Upper lobe of left lung (tissue), 6 donors: ENCODE measurements around the gene MGAT4B. TPM values are rescaled to one million over a fixed set of nuclear protein-coding genes. Genes with fewer than 3 reads are reported as not detected.

Source experiments
- ATAC-seq, 2 donors: fragments of 200-7000 bp; cut with Tn5 transposase; one replicate each; pipeline ENCODE4 v1.9.1; 2022; ENCODE audit warnings: mild to moderate bottlenecking in 2 of 2, moderate library complexity in 2 of 2; ENCODE audit not compliant: low FRiP score in 2 of 2
- DNase-seq, 2 donors: peaks; one replicate each; pipeline ENCODE4 v3.0.0-alpha.2; 2019 to 2020
- H3K27ac ChIP-seq, 4 donors: fragments of 200-600 bp; sonication (generic); one replicate each; pipeline ENCODE4 v1.5.1; 2016 to 2019
- H3K27me3 ChIP-seq, 4 donors: fragments of 200-600 bp; sonication (generic); one replicate each; pipeline ENCODE4 v1.5.1; 2017 to 2019
- H3K36me3 ChIP-seq, 4 donors: fragments of 200-600 bp; sonication (generic); one replicate each; pipeline ENCODE4 v1.5.1; 2016 to 2019
- H3K4me1 ChIP-seq, 4 donors: fragments of 200-600 bp; sonication (generic); one replicate each; pipeline ENCODE4 v1.5.1; 2018 to 2019
- H3K4me3 ChIP-seq, 4 donors: fragments of 200-600 bp; sonication (generic); one replicate each; pipeline ENCODE4 v1.5.1; 2017 to 2019; ENCODE audit warnings: mild to moderate bottlenecking in 2 of 4, moderate library complexity in 1 of 4
- H3K9me3 ChIP-seq, 4 donors: fragments of 200-600 bp; sonication (generic); one replicate each; pipeline ENCODE4 v1.5.1; 2018 to 2019
- EP300 ChIP-seq, 4 donors: sonication (generic); formaldehyde crosslinking; IDR thresholded peaks; one replicate each; pipeline ENCODE4 v1.5.1; 2017; ENCODE audit warnings: antibody characterized with exemption in 4 of 4, control low read depth in 2 of 4
- POLR2A ChIP-seq, 4 donors: fragments of 450-650 bp; IDR thresholded peaks; one replicate each; pipeline ENCODE4 v1.5.1; 2016 to 2017; ENCODE audit warnings: antibody characterized with exemption in 4 of 4, mild to moderate bottlenecking in 2 of 4
- POLR2AphosphoS5 ChIP-seq, 2 donors: sonication (generic); formaldehyde crosslinking; IDR thresholded peaks; one replicate each; pipeline ENCODE4 v1.5.1; 2017; ENCODE audit warnings: antibody characterized with exemption in 2 of 2
- WGBS, 2 donors: methylation state at CpG; one replicate each; pipeline ENCODE4 v1.1.5; 2017 to 2018; 5-methylcytosine and 5-hydroxymethylcytosine counted together
- total RNA-seq, 6 donors: library from RNA; depleted of rRNA in 4 of 6; stranded (reverse); fragments of >200 nt in 4 of 6; gene quantifications; one replicate each; pipeline versions ENCODE4 v1.1.0 to v1.2.1, GENCODE V29; 2016 to 2021
- TF ChIP-seq, protein P1 (sequence below), 6 experiments: fragments of 450-650 bp in 4 of 6; fragments of 200-600 bp in 2 of 6; sonication (generic) in 2 of 6; IDR thresholded peaks; one replicate each; pipeline ENCODE4 v1.5.1; 2016 to 2019; ENCODE audit warnings: antibody characterized with exemption in 6 of 6
- donor health status: DM: no; HTN: no; CAD: no; lungs with moderate emphysema.
- donor health status: DM: no; HTN: yes; CAD: no; lungs with severe emphysema.

The MGAT4B gene
- total RNA-seq, 6 donors from 2014 or later, result 107 to 266 (median 158) TPM

DNA sequence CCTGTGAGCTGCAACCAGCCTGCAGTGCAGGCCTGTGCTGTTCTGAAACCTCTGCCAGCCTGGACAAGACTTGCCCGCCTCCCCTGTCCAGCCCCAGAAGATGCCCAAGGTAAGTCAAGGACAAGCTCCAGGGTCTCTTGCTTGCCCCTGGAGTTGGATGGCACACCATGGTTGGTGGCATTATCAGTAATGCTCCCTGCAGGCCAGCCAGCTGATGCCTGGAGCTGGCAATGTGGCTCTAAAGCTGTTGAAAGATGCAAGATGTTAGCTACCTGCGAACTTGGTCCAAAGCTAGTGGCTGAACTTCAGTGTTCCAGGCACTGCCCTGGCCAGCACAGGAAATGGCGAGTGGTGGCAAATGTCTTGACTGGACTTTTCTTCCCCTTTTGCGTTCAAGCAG, 26.8 kb downstream of the MGAT4B start:
- peaks cover 0 to 60% (median 16%) of the 10 kb centered on the region in 4 donors for H3K36me3 ChIP-seq

DNA sequence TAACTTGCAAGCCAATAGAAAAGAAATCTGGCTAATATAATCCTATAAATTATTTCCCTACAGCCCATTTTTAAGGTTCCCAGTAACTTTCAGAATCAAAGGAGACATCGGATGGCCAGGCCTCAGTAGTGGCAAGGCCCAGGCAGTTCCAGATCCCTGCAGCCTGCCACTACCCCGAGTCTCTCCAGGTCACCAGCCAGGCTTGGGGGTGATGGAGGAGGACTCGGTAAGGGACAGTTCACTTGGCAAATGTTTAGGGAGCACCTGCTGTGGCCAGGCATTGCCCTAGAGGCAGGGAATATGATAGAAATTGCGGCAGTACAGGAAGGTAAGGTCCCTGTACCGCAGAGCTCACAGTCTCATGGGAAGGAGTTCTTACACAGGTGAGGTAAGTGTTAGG, 28.1 kb downstream of the MGAT4B start:
- H3K36me3 ChIP-seq, result peaks cover 8 to 72% (median 29%) of the 10 kb centered on the region in 4 donors
- WGBS, 2 donors, result 94 to 99% methylated on average over 5 of the region's 5 CpGs

More for the DNA sequence above, 26.8 kb downstream of the MGAT4B start:
- 71 to 86% methylated on average over 3 to 4 of the region's 4 CpGs for WGBS, 2 donors
- peaks cover 4 to 15% (median 7%) of the 10 kb centered on the region in 4 donors for H3K4me1 ChIP-seq
- H3K27ac ChIP-seq, result no peak overlapping the region
- no peak for ATAC-seq
- H3K9me3 ChIP-seq, result no peaks in the 10 kb centered on the region
- no peaks in the 10 kb centered on the region for H3K27me3 ChIP-seq
- TF ChIP-seq POLR2AphosphoS5 (IDR thresholded peaks at IDR 0.05) (no peak), POLR2A (IDR thresholded peaks at IDR 0.05) (no peak), EP300 (IDR thresholded peaks at IDR 0.05) (no peak)
- TF ChIP-seq, protein P1, sequence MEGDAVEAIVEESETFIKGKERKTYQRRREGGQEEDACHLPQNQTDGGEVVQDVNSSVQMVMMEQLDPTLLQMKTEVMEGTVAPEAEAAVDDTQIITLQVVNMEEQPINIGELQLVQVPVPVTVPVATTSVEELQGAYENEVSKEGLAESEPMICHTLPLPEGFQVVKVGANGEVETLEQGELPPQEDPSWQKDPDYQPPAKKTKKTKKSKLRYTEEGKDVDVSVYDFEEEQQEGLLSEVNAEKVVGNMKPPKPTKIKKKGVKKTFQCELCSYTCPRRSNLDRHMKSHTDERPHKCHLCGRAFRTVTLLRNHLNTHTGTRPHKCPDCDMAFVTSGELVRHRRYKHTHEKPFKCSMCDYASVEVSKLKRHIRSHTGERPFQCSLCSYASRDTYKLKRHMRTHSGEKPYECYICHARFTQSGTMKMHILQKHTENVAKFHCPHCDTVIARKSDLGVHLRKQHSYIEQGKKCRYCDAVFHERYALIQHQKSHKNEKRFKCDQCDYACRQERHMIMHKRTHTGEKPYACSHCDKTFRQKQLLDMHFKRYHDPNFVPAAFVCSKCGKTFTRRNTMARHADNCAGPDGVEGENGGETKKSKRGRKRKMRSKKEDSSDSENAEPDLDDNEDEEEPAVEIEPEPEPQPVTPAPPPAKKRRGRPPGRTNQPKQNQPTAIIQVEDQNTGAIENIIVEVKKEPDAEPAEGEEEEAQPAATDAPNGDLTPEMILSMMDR (IDR thresholded peaks at IDR 0.05), result no peak
- H3K4me3 ChIP-seq, result no peak overlapping the region
- DNase-seq, result no peak

DNA sequence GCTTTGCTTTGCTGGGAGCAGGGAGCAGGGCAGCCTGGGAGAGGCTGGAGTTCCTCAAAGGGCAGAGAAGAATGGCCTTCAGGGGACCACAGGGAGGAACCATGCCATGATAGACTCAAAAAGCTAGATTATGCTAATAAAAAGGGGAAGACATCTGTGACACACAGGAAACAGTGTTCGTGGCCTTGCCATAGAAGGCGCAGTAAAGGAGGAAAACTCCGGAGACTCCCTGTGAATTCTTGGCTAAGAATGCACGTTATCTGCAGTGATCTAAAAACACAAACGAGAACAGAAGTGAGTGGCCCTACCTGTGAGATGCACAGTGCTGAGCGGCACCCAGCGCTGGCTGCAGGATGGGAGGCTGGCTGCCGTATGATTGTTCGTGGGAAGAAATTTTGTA, 28.8 kb downstream of the MGAT4B start:
- WGBS, 2 donors, result 59 to 75% methylated on average over 9 of the region's 9 CpGs
- peaks cover 14 to 79% (median 36%) of the 10 kb centered on the region in 4 donors for H3K36me3 ChIP-seq
- no peak overlapping the region for H3K4me3 ChIP-seq
- DNase-seq (no peak), ATAC-seq (peak in 1 of 2 donors; percentile 51)
- no peaks in the 10 kb centered on the region for H3K9me3 ChIP-seq
- H3K27me3 ChIP-seq, result no peaks in the 10 kb centered on the region
- H3K27ac ChIP-seq, result no peak overlapping the region
- peaks cover 4 to 15% (median 7%) of the 10 kb centered on the region in 4 donors for H3K4me1 ChIP-seq
- TF ChIP-seq POLR2A (IDR thresholded peaks at IDR 0.05) (no peak), POLR2AphosphoS5 (IDR thresholded peaks at IDR 0.05) (no peak), EP300 (IDR thresholded peaks at IDR 0.05) (no peak)
- TF ChIP-seq, protein P1 (IDR thresholded peaks at IDR 0.05), result no peak

More for the DNA sequence above, 28.1 kb downstream of the MGAT4B start:
- H3K27me3 ChIP-seq, result no peaks in the 10 kb centered on the region
- H3K9me3 ChIP-seq, result no peaks in the 10 kb centered on the region
- H3K4me1 ChIP-seq, result peaks cover 4 to 15% (median 7%) of the 10 kb centered on the region in 4 donors
- DNase-seq, result no peak
- TF ChIP-seq, protein P1 (IDR thresholded peaks at IDR 0.05), result no peak
- TF ChIP-seq EP300 (IDR thresholded peaks at IDR 0.05) (no peak), POLR2A (IDR thresholded peaks at IDR 0.05) (no peak), POLR2AphosphoS5 (IDR thresholded peaks at IDR 0.05) (no peak)
- ATAC-seq, result no peak
- no peak overlapping the region for H3K27ac ChIP-seq
- no peak overlapping the region for H3K4me3 ChIP-seq

DNA sequence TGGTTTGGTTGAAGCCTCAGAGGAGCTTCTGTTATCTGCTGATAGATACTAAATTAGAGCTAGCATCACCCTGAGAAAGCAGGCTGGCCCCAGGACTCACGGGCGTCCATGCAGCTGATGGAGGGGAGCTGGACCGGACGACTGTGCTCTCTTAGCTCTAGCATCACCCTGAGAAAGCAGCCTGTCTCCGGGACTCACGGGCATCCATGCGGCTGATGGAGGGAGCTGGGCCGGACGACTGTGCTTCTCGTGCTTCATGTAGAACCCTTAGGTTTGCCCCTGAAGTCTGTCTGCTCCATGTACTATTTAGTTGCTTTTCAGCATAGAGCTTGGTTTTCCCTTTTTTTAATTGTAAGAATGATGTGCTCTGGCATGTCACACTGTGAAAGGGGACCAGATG, 29.2 kb downstream of the MGAT4B start:
- DNase-seq, result no peak
- H3K27me3 ChIP-seq, result no peaks in the 10 kb centered on the region
- ATAC-seq, result no peak
- no peaks in the 10 kb centered on the region for H3K9me3 ChIP-seq
- H3K36me3 ChIP-seq, result peaks cover 14 to 83% (median 40%) of the 10 kb centered on the region in 4 donors
- 94 to 95% methylated on average over 9 to 10 of the region's 10 CpGs for WGBS, 2 donors
- H3K4me1 ChIP-seq, result peaks cover 4 to 15% (median 7%) of the 10 kb centered on the region in 4 donors
- H3K27ac ChIP-seq, result no peak overlapping the region
- H3K4me3 ChIP-seq, result no peak overlapping the region
- TF ChIP-seq POLR2A (IDR thresholded peaks at IDR 0.05) (no peak), POLR2AphosphoS5 (IDR thresholded peaks at IDR 0.05) (no peak), EP300 (IDR thresholded peaks at IDR 0.05) (no peak)
- TF ChIP-seq, protein P1 (IDR thresholded peaks at IDR 0.05), result no peak

DNA sequence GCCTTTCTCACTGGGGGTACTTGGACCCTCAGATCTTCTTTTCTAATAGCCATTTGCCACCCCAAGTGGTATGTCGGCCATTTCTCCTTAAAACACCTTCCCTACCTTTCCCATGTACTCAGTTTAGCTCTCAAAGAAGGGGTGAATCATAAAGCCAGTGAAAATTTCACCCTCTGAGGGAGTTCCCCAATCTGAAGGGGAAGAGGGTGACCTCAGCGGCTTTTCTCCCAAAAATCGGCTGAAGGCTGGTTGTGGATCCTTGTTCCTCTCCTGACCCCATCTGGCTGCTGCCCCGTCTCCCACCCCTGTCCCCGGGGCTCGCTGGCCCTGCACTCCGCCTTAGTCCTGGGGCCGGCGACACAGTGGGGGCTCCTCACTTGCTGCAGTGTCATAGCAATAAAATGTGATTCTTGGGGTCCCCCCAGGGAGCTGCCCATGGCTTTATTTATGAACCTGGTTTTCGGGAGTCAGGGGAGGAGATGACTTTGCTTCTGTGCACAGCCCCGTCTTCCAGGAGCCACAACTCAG, 30.2 kb downstream of the MGAT4B start:
- H3K9me3 ChIP-seq, result no peaks in the 10 kb centered on the region
- peaks cover 18 to 93% (median 50%) of the 10 kb centered on the region in 4 donors for H3K36me3 ChIP-seq
- H3K4me1 ChIP-seq, result peaks cover 4 to 15% (median 7%) of the 10 kb centered on the region in 4 donors
- DNase-seq (no peak), ATAC-seq (peak in 1 of 2 donors; percentile 38)
- no peak overlapping the region for H3K4me3 ChIP-seq
- no peak overlapping the region for H3K27ac ChIP-seq
- H3K27me3 ChIP-seq, result no peaks in the 10 kb centered on the region
- TF ChIP-seq, protein P1 (IDR thresholded peaks at IDR 0.05), result no peak
- TF ChIP-seq POLR2A (IDR thresholded peaks at IDR 0.05) (no peak), EP300 (IDR thresholded peaks at IDR 0.05) (no peak), POLR2AphosphoS5 (IDR thresholded peaks at IDR 0.05) (no peak)
- WGBS, 2 donors, result 81 to 82% methylated on average over 8 to 11 of the region's 11 CpGs
